GM19438 (cell line): ENCODE measurements around the gene SAT2.

Experiments used
- ATAC-seq: cut with Tn5 transposase; IDR thresholded peaks from one replicate; pipeline ENCODE4 v1.9.1; 2021; ENCODE audit warnings: low read depth; ENCODE audit not compliant: unreplicated experiment

SAT2 gene

GRCh38 chr17:7577327-7578199 is 50.1 kb downstream of the SAT2 start:
- ATAC-seq, result no peak

- ATAC-seq, result no peak
These were observed 51.1 kb downstream of the SAT2 start for GRCh38 chr17:7576432-7576937.
